ENCODE results near the gene KCNC1.

KCNC1 gene

GRCh38 chr11:17716807-17717206, 17.8 kb upstream of the KCNC1 start:
- DNase-seq (ENCODE audit: low spot score) = no peak

- no peak for DNase-seq (ENCODE audit: low spot score)
These were observed 16.6 kb upstream of the KCNC1 start for GRCh38 chr11:17718015-17718414.

- DNase-seq (ENCODE audit: low spot score) = no peak
These were observed 16.0 kb upstream of the KCNC1 start for GRCh38 chr11:17718510-17718962.

GRCh38 chr11:17719028-17719937, 15.3 kb upstream of the KCNC1 start, which contains the start of gene MYOD1:
TSS of gene MYOD1 (plus strand) at chr11:17719571. CDS start at chr11:17719783, 212 bp downstream.
- DNase-seq (ENCODE audit: low spot score) = peak; percentile 3

- DNase-seq (ENCODE audit: low spot score) = no peak
These were observed 14.4 kb upstream of the KCNC1 start for GRCh38 chr11:17719938-17720795.

GRCh38 chr11:17720796-17721171, 13.8 kb upstream of the KCNC1 start:
- DNase-seq (ENCODE audit: low spot score) = no peak

- no peak for DNase-seq (ENCODE audit: low spot score)
These were observed 13.2 kb upstream of the KCNC1 start for GRCh38 chr11:17721242-17721999.

GRCh38 chr11:17722000-17722643, 12.5 kb upstream of the KCNC1 start:
- no peak for DNase-seq (ENCODE audit: low spot score)

GRCh38 chr11:17724020-17724908, 10.3 kb upstream of the KCNC1 start:
- no peak for DNase-seq (ENCODE audit: low spot score)

- DNase-seq (ENCODE audit: low spot score) = no peak
These were observed 9.4 kb upstream of the KCNC1 start for GRCh38 chr11:17725174-17725573.

- DNase-seq (ENCODE audit: low spot score) = no peak
These were observed 4.4 kb upstream of the KCNC1 start for GRCh38 chr11:17730137-17730536.

- DNase-seq (ENCODE audit: low spot score) = peak; percentile 54
These were observed 3.7 kb upstream of the KCNC1 start for GRCh38 chr11:17730608-17731462.

- no peak for DNase-seq (ENCODE audit: low spot score)
These were observed 1.3 kb upstream of the KCNC1 start for GRCh38 chr11:17733261-17733660.

GRCh38 chr11:17734986-17735817, 621 bp downstream of the KCNC1 start:
- DNase-seq (ENCODE audit: low spot score) = peak; percentile 8

- DNase-seq (ENCODE audit: low spot score) = no peak
These were observed 1.4 kb downstream of the KCNC1 start for GRCh38 chr11:17735818-17736578.

- DNase-seq (ENCODE audit: low spot score) = no peak
These were observed 2.0 kb downstream of the KCNC1 start for GRCh38 chr11:17736579-17736893.

- DNase-seq (ENCODE audit: low spot score) = no peak
These were observed 2.6 kb downstream of the KCNC1 start for GRCh38 chr11:17736930-17737817.
